ENCODE data around the gene TMEM250.

The TMEM250 gene

DNA sequence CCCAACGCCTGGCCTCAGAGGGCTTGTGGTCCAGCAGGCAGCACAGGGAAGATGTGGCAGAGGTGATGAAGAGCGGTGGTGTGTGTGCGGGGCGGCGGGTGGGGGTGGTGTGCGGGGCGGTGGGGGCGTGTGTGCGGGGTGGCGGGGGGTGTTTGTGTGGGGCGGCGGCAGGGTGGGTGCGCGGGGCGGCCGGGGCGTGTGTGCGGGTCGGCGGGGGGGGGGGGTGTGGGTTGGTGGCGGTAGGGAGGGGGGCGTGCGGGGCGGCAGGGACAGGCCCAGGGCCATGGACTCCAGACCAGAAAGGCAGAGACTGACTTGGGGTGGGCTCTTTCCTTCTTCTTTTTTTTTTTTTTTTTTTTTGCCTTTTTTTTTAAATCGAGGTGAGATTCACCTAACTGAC, 19.1 kb downstream of the TMEM250 start:
- H3K27ac ChIP-seq, result no peak overlapping the region
- TF ChIP-seq, protein P1, sequence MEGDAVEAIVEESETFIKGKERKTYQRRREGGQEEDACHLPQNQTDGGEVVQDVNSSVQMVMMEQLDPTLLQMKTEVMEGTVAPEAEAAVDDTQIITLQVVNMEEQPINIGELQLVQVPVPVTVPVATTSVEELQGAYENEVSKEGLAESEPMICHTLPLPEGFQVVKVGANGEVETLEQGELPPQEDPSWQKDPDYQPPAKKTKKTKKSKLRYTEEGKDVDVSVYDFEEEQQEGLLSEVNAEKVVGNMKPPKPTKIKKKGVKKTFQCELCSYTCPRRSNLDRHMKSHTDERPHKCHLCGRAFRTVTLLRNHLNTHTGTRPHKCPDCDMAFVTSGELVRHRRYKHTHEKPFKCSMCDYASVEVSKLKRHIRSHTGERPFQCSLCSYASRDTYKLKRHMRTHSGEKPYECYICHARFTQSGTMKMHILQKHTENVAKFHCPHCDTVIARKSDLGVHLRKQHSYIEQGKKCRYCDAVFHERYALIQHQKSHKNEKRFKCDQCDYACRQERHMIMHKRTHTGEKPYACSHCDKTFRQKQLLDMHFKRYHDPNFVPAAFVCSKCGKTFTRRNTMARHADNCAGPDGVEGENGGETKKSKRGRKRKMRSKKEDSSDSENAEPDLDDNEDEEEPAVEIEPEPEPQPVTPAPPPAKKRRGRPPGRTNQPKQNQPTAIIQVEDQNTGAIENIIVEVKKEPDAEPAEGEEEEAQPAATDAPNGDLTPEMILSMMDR (conservative IDR thresholded peaks at IDR 0.05), result no peak
- no peak for TF ChIP-seq ZFX (IDR thresholded peaks at IDR 0.05)

DNA sequence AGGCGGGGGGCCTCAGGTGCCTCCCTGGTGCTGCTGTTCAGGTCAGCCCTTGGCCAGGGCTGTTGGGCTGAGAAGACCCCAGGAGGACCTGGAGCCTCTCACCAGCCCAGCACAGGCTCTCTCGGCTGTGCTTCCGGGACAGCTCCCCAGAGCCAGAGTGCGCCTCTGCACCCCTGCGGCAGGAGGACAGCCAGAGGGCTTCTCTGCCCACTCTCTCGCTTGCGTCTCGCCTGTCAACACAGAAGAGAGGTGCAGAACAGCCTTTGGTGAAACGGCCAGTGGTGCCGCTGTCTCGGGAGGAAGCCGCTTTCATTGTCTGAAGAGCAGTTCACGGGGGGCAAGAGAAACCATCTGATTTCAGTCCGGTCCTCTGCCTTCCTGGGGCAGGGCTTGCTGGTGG, 19.8 kb downstream of the TMEM250 start:
- H3K27ac ChIP-seq, result no peak overlapping the region
- TF ChIP-seq, protein P1 (conservative IDR thresholded peaks at IDR 0.05), result no peak
- no peak for TF ChIP-seq ZFX (IDR thresholded peaks at IDR 0.05)

DNA sequence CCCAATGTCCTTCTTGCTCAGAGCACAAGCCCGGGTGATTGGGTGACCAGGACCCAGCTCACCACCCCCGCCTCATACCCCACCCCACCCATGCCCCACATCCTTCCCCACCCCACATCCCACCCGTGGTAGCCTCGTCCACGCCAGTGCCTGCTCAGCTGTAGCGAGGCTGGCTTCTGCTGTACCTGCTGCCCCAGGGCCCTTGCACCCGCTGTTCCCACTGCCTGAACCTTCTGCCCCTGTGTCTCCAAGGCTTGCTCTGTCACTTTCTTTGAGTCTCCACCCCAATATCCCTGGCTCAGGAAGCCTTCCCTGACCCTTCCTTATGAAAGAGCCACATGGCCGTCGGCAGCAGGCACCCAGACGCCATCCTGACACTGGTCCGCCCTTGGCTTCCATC, 20.5 kb downstream of the TMEM250 start:
- TF ChIP-seq ZFX (IDR thresholded peaks at IDR 0.05), result no peak
- TF ChIP-seq, protein P1 (conservative IDR thresholded peaks at IDR 0.05), result no peak
- H3K27ac ChIP-seq, result no peak overlapping the region

DNA sequence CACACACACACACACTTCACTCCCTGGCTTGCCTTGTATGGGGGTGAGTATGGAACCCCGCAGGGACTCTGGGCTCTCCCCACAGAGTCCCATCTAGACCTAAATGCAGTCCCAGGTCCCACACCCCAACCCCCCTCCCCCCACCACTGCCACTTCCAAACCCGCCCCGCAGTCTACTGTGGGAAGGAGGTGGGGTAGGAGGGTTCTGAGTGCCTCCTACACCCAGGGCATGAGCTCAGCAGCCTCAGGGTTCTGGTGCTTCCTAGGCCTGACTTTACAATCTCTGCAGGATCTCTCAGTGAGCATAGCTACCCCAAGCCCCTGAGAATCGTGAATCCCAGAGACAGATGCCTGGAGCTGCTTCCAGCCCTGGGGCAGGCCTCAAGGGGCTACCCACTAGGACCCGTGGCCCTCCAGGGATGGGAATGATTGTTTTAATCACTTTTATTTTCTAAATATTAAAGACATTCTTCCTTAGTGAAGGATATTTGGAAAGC, 22.1 kb downstream of the TMEM250 start:
- H3K27ac ChIP-seq, result no peak overlapping the region
- TF ChIP-seq, protein P1 (conservative IDR thresholded peaks at IDR 0.05), result no peak
- TF ChIP-seq ZFX (IDR thresholded peaks at IDR 0.05), result no peak

DNA sequence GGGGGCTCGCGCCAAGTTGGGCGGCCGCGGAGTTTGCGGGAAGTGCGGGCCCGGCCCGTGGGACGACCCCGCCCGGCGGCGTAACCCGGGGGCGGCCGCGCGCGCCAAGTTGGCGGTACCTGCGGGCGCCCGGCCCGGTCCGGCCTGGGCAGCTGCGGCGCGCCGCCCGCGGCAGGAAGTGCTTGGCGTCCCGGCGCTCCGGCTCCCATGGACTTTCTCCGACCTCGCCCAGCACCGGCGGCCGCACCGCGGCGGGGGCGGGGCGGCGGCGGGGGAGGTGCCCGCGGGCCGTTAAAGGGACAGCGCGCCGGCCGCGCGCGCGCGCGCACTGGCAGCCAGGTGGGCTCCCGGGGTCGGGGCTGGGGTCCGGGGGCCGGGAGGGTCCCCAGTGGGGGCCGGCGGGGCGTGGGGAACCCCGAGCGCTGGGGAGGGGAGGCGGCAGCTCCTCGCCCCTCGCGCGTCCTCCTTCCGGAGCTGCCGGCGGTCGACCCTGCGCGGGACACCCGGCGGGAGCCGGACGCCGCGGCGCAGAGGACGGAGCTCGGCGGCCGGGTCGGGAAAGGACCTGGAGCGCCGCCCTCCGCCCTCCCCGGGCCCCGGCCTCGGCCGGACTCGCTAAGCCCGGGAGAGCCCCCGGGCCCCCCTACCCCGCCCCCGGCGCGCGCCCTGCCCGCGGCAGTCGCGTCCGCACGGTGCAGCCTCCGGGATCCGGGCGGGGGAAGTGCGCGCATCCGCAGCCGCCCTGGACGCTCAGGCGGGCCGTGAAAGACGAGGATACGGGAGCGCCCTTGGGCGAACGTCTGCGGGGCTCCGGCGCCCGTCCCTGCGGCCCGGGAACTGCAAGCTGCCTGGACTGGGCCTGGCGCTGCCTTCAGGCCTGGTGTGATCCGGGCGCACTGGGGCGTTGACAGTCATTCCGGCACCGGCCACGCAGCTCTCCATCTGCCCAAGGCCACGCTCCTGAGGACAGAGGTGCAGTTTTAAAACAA, 23.3 kb downstream of the TMEM250 start, which contains the start of gene NACC2:
NACC2 (minus strand) TSS at position 220 of the 989 bp plus-strand sequence. CDS start 44,768 bp downstream, outside the sequence.
- peak within 1 kb of the TSS; percentile 52 for H3K27ac ChIP-seq
- TF ChIP-seq, protein P1 (conservative IDR thresholded peaks at IDR 0.05), result no peak
- no peak; the same call in 1 of the 2 replicates for TF ChIP-seq ZFX (IDR thresholded peaks at IDR 0.05)

DNA sequence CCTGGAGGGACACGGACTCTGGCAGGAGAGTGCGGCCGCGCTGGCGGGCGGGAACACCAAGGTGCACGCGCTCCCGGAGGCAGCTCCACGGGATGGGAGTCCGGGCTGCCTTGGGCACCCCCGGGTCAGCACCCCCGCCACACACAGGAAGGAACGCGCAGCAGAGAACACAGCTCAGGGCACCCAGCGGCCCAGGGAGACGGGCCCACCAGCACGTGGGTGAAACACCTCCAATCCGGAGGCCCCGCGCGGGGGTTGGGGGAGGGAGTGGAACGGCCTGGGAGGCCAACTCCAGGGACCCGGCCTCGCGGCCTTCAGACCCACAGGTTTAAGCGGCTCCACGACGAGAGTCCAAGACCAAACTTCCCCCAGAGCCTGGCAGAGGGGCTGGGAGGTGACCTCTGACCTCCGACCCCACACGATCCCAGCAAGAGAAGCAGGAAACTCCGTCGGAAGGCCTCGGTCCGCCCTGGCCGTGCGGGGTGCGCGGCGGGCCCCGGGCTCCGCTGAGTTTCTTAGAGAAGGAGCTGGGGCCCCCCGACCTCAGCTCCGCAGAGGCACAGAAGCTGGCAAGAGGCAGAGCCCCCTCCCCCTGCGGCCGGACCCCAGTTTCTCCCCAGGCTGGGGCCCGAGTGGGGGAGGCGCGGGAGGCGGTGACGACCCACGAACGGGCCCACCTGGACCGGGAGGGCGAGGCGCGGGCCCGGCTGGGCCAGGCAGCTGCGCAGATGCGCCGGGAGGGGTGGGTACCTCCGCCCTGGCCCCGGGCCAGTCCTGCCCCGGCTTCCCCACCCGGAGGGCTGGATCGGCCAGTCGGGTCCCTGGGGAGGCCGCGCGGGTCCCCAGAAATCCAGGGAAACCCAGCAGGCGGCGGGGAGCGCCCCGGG, 24.4 kb downstream of the TMEM250 start:
- TF ChIP-seq, protein P1 (conservative IDR thresholded peaks at IDR 0.05), result no peak
- no peak for TF ChIP-seq ZFX (IDR thresholded peaks at IDR 0.05)
- peak overlapping the region; percentile 52 for H3K27ac ChIP-seq
